GM12872 (cell line): ENCODE measurements around the gene SLC17A5.

Experiments used
- CTCF ChIP-seq: IDR thresholded peaks from 3 replicates; pipeline ENCODE4 v1.5.1; 2011; ENCODE audit warnings: low read depth, mild to moderate bottlenecking, low read length, moderate library complexity; ENCODE audit not compliant: insufficient read depth

SLC17A5 gene

GRCh38 chr6:73562558-73562957 is 91.2 kb downstream of the SLC17A5 start:
- no peak for TF ChIP-seq CTCF

- no peak for TF ChIP-seq CTCF
These were observed 92.9 kb downstream of the SLC17A5 start for GRCh38 chr6:73560853-73561407.

- no peak for TF ChIP-seq CTCF
These were observed 93.5 kb downstream of the SLC17A5 start for GRCh38 chr6:73560182-73560732.

- no peak for TF ChIP-seq CTCF
These were observed 95.0 kb downstream of the SLC17A5 start for GRCh38 chr6:73558624-73559398.

- no peak for TF ChIP-seq CTCF
These were observed 97.0 kb downstream of the SLC17A5 start for GRCh38 chr6:73556836-73557235.

- no peak for TF ChIP-seq CTCF
These were observed 105.0 kb downstream of the SLC17A5 start for GRCh38 chr6:73548458-73549446.

GRCh38 chr6:73547036-73547435 is 106.8 kb downstream of the SLC17A5 start:
- TF ChIP-seq CTCF: no peak
